HPDE6-E6E7 (cell line): ENCODE results near the gene ITSN2.
"Not testable (repeated sequence)": the region's sequence is repeated elsewhere in the genome, so short reads cannot be mapped to it uniquely, and the experiment has no call there.

ENCODE experiments used
- DNase-seq: peaks from one replicate; pipeline ENCODE4 v3.0.0; 2011; ENCODE audit warnings: missing footprints; ENCODE audit errors: extremely low spot score

ITSN2 gene

DNA sequence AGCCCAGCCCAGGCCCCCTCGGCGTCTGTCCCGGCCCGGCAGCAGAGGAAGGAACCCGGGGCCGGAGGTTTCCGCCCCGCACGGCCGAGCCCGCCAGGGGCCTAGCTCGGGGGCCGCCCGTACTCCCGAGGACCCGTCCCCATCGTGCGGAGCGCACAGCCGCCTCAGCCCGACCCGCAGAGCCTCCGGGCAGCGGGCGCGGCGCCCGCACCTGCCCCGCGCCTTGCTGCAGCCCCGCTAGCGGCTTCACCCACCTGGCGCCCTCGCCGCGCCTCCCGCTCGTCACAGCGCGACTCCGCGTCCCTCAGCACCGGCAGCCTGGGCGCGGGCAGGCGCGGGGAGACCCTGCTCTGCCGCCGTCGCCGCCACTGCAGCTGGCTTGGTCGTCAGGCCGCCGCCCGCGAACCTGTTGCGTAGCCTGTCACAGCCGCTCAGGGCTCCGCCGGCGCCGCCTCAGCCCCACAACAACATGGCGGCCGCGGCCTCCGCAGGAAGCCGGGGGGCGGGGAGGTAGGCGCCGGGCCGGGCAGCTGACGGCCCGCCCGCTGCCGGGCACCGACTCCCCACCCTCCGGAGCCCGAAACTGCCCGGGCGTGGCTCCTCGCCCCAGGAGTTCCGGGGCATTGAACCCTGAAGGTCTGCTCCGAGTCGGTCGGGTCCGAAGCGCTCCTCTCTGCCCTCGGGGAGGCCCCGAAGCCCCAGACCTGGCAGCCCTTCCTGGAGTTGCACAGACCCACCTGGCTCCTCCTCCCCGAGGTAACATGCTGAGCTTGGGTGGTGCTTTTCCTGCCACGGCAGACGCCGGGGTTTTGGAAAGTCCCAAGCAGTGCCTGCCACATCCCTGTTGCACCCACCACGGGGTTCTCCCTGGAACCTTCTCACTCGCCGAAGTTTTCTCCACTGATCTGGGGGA, at the start of gene ITSN2:
Gene ITSN2, minus strand, starts transcription at position 487 of the 913 bp plus-strand sequence. CDS start 32,454 bp downstream, outside the sequence.
- DNase-seq = peak; percentile 54

DNA sequence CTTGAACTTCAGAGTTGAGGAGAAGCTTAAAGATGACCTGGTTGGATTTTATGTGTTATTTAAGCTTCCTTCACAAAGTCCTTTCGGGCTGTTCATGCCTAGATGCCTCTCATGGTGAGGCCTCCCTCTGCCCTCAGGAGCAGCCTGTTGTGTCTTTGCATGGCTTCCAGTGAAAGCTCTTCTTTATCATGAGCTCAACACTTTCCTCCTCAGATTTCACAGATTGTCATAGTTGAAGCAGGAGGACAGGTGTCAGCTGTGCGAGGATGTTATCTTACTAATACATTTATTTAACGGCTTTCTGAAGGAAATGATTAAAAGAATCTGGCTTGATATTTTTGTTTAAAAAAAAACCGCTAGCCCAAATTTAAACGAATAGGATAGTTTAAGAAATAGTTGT, 48.8 kb upstream of the ITSN2 start:
- no peak for DNase-seq

DNA sequence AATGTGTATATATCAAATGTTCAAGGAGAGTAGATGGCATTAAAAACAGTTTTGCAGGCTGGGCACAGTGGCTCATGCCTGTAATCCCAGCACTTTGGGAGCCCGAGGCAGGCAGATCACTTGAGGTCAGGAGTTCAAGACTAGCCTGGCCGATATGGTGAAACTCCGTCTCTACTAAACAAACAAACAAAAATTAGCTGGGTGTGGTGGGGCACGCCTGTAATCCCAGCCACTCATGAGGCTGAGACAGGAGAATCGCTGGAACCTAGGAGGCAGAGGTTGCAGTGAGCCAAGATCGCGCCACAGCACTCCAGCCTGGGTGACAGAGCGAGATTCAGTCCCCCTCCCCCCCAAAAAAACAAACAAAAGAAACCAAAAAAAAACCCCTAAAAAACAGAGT, 48.4 kb upstream of the ITSN2 start:
- not testable (repeated sequence) for DNase-seq

DNA sequence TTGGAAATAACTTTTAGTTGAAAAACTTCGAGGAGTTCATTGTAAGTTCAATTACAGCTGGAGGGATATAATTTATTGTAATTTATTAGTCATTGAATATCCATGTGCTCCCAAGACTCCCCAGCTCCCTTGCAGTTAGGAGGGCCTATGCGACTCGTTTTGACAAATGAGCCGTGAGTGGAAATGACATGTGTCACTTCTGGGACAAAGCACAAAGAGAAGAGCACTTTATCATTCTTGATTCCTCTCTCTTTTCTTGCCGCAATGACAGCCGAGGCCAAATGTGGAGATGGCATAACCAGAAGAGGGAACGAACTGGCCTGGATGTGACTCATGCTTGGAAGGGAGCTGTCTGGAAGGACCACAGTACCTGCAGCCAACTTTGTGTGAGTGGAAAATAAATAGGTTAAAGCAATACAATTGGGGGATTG, 44.2 kb upstream of the ITSN2 start:
- DNase-seq = no peak

DNA sequence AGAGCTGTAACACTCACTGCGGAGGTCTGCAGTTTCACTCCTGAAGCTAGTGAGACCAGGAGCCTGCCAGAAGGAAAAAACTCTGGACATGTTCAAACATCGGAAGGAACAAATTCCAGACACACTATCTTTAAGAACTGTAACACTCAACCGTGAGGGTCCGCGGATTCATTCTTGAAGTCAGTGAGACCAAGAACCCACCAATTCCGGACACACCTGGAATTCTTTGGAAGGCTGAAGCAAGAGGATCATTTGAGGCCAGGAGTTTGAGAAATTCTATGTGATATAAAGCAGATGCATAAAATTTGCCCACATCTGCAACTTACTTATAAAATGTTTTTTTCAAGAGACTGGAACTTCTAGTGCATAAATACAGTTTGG, 43.5 kb upstream of the ITSN2 start:
- DNase-seq = no peak

DNA sequence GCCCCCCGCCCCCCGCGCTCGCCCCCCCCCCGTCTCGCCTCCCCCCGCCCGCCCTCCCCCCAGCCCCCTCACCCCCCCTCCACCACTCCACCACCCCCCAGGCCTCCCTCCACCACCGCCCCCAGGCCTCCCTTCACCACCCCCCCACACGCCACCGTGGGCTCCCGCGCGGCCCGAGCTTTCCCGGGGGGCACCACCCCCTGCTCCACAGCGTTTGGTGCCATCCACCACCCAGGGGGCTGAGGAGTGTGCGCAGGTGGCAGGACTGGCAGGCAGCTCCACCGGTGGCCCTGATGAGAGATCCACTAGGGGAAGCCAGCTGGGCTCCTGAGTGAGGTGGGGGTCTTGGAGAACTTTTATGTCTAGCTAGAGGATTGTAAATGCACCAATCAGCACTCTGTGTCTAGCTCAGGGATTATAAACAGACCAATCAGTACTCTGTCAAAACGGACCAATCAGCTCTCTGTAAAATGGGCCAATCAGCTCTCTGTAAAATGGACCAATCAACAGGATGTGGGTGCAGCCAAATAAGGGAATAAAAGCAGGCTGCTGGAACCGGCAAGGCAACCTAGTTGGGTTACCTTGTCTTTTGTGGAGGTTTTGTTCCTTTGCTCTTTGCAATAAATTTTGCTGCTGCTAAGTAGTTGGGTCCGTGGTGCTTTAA, 43.0 kb upstream of the ITSN2 start:
- DNase-seq = no peak

DNA sequence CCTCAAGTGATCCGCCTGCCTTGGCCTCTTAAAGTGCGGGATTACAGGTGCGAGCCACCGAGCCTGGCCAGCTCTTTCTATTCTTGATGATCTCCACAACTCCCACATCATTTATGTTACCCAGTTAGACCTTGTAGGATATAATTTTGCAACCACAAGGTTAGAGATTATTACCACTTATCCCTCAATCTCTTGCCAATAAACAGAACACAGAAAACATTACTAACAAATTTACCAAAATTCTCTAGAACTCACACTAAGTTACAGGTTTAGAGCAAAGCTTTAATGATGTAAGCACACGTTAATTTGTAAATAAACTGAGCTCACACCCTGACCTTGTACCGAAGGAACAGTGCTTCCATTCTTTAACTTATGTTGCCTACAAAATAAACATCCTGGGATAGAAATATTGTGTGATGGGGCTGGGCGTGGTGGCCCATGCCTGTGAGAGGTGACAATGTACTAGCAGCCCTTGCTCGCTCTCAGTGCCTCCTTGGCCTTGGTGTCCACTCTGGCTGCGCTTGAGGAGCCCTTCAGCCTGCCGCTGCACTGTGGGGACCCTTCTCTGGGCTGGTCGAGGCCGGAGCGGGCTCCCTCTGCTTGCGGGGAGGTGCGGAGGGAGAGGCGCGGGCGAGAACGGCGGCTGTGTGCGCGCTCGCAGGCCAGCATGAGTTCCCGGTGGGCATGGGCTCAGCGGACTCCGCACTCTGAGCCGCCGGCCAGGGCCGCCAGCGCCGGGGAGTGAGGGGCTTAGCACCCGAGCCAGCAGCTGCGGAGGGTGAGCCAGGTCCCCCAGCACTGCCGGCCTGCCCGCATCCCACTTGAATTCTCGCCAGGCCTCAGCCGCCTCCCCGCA, 42.1 kb upstream of the ITSN2 start:
- no peak for DNase-seq

DNA sequence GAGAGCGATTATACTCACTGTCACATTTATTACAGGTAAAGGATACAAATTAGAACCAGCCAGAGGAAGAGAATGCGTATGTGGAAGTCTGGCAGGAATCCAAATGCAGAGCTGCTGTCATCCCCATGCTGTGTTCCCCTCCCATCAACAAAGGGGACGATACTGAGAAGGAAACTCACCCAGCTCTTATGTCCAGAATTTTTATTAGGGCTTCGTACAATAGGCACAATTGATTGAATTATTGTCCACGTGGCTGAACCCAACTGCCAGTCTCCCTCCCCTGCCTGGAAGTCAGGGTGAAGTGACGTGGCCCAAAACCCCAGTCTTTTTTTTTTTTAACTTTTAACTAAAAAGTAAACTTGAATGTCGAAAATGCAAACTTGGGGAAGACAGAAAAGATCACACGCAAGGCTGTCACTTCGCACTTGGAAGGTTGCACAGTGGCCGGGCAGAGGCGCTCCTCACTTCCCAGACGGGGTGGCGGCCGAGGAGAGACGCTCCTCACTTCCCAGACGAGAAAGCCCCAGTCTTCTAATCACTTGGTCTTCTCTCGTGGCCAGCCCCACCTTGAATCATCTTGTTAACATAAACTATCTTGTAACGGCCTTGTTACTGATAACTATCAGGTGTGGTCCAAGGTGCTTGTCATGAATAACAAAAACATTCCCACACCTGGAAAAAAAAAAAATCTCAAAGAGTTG, 40.0 kb upstream of the ITSN2 start:
- no peak for DNase-seq

DNA sequence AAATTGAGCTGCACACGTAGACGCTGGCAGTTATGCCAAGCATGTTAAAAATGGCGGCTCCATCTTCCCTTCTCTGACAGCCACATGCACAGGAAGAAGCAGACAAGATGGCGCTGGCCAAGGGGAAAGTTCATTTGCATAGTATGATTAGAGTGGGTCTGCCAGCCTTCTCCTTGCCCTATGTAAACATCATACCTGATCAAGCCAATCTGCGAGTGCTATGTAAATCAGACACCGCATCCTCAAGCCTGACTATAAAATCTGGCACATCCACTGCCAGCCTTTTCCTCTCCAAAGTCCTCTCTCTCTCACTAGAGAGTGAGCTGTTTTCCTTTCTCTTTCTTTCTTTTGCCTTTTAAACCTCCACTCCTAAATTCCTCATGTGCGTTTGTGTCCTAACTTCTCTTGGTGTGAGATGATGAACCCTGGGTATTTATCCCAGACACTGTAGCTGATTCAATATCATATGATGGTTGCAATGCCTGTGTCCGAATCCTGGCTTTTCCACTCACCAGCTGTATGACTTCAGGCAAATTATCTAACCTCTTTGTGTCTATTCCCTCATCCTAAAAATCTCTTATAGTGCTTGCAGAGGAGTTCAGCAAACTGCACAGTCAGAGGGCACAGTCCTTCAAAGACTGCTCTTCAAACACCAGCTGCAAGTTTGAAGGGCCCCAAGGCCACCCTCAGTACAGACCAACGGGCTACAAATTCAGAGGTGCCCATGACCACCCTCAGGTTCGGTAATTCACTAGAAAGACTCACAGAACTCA, 39.3 kb upstream of the ITSN2 start:
- no peak for DNase-seq

DNA sequence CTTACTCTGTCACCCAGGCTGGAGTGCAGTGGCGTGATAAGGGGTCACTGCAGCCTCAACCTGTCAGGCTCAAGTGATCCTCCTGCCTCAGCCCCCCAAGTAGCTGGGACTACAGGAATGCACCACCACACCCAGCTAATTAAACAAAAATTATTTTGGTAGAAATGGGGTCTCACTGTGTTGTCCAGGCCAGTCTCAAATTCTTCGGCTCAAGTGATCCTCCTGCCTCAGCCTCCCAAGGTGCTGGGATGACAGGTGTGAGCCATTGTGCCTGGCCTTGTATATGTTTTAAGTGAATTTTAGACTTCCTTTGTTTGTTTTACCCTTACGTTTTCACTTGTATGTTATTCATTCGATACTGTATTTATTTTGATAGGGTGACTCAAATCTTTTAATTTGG, 34.7 kb upstream of the ITSN2 start:
- DNase-seq = no peak

DNA sequence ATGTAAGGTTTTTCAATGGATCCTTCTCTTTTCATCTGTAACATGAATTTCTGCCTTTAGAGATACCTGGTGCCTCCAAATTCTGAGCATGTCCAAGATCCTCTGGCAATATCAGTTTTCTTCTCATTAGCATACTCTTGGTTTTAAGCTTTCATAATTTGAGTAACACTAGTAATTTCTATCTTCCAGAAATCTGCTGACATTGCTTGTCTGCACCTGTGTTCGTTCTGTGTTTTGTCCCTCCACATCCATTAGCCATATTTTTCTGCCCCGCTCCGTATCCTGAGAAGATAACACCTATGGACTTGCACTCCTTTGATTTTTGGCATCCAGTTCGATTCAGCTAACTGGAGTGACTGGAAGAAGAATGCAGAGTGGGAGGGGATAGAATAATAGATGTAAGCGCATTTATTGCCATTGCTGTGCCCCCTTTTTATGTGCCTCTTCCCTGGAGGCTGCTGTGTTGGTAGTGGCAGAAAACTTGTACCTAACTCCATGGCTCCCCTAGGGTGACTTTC, 32.3 kb upstream of the ITSN2 start:
- DNase-seq = no peak

DNA sequence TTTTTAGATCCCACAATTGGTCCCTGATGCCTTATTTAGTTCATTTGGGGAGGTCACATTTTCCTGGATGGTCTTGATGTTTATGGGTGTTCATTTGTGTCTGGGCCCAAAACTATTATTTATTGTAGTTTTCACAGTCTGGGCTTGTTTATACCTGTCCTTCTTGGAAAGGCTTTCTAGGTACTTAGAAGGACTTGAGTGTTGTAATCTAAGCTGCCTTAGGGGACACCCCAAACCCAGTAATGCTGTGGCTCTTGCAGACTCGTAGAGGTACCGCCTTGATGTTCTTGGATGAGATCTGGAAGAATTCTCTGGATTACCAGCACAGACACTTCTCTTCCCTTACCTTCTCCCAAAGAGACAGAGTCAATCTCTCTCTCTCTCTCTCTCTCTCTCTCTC, 25.0 kb upstream of the ITSN2 start:
- no peak for DNase-seq

DNA sequence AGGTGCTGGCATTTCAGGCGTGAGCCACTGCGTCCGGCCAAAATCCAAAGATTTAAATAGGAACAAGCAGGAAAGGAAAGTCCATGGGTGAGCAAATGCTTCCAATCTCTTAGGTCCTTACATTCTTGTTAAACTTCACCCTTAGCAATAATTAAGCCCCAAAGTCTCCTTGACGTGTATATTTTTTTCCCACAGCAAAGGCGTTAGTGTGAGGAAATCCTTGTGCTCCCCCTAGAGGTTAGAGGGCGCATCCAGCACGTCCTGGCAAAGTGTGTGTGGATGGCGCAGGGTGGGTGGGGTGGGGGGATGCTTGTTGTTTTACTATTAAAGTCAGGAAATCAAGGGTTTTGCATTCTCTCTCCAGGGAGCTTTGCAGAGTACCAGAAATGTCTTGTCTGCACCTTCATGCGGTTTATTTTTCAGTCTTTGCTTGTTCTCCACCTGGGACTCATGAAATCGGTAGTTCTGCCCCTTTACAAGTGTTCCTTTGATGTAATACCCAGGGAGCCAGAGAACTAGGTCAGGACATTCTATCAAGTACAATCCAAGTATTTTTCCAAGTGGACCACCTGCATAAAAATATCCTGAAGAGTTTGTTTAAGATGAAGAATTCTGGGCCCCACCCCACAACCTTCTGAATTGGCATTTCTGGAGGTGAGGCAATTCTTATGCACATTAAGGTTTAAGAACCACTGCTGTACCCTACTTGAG, 22.2 kb upstream of the ITSN2 start:
- DNase-seq = peak; percentile 69

DNA sequence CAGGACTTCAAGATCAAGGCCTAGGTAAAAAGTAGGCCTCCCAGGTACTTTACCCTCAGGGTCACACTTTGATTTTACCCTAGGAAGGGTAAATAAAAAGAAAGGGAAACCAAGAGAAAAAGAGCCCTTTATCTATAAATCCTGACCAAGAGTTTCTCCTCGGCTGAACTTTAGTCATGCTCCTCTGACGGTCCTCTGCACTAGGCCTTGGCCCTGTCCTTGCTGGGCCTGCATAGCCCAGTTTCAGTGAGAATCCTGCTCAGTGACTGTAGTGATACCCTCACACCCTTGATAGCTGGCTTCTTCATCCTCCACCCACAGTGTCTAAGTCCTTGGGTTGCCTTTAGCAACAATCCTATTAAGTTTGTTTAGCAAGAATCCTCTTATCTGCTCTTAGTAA, 20.5 kb upstream of the ITSN2 start:
- DNase-seq = no peak

DNA sequence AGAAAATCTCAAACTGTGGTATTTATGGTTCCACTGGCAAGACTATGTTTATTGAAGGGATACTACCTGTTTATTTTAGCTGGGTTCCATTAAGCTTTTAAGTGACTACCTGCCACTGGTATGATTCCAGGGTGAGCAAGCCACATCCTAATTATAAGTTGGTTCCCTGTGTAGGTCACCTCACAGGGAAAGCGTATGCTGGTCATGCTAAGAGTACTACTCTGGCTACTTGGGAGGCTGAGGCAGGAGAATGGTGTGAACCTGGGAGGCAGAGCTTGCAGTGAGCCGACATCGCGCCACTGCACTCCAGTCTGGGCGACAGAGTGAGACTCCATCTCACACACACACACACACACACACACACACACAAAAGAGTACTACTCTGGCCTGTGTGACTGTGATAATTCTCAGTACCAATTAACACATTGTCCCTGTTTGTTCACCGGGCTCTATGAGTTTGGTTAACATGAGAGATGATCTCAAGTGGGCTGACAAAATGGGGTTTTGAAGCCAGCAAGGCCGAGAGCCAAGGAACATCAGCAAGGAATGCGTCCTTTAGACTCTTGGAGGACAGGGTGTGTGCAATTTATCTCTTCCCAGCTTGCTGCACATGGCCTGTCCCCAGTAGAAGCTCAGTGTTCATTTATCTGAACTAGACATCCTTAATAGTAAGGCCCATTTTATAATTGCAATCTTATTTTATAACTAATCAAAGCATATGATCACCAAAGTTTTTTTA, 15.2 kb upstream of the ITSN2 start:
- DNase-seq = no peak

DNA sequence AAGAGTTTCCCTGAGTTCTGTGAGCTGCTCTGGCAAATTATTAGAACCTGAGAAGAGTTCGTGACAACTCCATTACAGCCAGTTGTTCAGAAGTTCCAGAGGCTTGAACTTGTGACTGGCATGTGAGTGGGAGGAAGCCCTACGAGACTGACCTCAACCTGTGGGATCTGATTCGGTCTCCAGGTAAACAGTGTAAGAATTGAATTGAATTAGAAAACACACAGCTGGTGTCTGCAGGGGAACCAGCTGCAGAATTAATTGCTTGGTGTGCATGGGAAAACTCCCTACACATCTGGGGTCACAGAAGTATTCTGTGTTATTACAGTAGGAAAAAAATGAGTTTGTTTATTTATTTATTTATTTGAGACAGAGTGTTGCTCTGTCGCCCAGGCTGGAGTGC, 14.0 kb upstream of the ITSN2 start:
- no peak for DNase-seq

DNA sequence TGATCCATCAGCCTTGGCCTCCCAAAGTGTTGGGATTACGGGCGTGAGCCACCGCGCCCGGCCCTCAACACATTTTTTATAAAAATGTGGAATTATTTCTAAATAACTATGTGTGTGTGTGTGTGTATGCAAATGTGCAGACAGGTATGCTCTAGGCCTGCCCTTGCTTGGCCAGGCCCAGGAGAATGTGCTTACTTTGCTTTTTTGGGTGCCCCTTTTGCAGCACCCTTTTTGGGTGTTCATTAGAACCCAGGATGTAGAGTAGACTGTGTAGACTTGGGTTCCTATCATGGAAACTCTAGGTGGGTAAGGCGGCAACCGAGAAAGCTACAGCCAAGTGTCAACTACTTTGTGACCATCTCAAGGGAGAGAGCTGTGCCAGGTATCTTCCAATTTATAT, 11.7 kb upstream of the ITSN2 start:
- no peak for DNase-seq

DNA sequence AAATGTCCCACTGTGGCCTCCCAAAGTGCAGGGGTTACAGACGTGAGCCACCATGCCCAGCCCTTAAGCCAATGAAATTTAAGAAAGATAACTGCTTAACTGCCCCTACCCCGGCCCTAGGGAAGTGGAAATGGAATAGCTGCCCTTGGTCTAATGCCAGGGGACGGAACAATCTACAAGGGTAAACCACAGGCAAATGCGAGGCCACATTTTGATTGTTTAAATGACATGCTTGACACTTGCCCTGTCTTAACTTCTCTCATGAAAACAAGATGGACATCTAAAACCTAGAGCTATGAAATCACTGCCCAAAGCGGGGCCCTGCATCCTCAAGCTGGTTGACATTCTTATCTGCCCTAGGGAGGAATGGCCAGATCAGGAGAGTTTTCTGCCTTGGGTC, 5.5 kb upstream of the ITSN2 start:
- no peak for DNase-seq

DNA sequence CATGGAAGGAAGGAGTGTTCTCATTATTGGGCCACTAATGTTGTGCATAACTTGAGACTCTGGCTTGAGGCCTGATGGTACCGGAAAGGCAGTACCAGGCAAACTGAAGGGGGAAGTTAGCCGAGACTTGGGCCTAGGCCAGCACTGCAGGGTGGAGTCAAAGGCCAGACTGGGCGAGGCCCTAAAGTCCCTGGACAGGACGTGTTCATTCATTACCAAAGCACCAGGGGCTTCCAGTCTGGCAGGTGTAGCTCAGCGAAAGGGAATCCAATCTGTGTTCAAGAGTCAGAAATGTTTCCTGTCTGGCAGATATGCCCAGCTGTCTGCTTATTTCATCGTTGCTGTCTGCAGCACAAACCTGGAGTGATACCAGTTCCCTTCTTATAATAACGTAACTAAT, 4.7 kb upstream of the ITSN2 start:
- no peak for DNase-seq
